Stimulated activated CD8-positive, alpha-beta memory T cell treated with anti-CD3 and anti-CD28 coated beads, Interleukin-7, amount 100 ng/mL, for 48 hours (primary cell): ENCODE data around the gene EBF4.
"Not testable (repeated sequence)": the region's sequence is repeated elsewhere in the genome, so short reads cannot be mapped to it uniquely, and the experiment has no call there.

Experiments used
- DNase-seq, 2 donors: peaks; one replicate each; pipeline ENCODE4 v3.0.0-alpha.2; 2020; ENCODE audit warnings: low read depth in 1 of 2; ENCODE audit errors: extremely low read depth in 1 of 2

EBF4 gene

DNA sequence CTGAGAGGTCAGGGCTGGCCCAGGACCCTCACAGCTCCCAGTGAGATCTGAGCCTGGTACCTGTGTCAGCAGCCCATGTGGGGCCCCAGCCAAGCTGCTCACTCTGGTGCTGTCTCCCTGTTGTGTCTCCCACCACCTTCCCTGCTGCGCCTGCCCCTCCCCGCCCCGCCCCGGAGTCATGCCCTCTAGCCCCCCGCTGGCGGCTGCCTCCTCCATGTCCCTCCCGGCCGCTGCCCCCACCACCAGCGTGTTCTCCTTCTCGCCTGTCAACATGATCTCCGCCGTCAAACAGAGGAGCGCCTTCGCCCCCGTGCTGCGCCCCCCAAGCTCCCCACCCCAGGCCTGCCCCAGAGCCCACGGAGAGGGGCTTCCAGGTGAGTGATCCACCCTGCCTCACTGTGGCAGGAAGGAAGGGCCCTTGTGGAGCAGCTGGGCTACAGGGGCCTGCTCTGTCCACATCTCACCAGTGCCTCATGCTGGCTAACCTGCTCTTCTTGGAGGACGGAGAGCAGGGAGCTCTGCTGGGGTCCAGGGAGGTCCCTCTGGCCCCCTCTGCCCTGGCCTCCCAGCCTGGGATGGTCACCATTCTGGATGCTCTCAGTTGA lies 63.0 kb downstream of the EBF4 start:
- no peak for DNase-seq

DNA sequence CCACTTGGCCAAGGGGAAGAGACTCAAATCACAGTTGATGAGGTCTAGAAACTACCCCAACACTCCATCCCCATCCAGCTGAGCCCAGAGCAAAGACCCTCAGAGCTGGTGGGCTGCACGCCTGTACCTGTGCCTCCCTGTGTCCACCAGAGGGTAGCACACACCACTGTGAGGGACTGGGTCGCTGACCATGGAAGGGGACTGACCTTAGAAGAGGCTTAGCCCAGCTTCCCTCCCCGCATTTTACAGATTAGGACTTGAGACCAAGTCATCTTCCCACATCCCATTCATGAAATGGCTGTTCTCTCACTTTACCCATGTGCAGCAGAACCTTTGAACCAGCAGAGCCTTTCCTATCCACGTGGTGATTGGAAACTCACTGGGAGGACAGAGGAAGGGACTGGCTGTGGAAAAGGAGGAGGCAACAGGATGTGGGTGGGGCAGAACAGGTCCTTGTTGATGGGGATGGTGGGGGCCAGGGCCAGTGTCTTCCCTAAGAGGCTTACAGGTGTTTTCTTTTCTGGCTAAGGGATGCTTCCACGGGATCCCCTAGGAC lies 63.6 kb downstream of the EBF4 start:
- DNase-seq, result no peak

DNA sequence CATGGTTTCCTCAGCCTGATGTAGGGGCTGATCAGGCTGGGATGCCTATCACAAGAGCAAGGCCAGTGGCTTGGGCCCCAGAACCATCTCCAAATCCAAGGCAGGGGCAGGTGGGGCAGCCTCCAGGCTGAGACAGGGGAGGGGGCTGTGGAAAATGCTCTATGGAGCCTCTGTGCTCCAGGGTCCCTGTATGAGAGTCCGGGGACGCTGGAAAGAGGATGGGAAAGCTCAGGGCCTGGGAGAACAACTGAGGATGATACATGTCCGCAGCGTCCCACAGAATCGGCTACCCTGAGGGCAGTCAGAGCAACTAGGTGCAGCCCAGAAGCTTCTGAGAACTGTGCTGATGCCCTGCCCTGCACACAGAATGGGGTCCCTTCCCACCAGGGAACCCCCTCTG lies 64.4 kb downstream of the EBF4 start:
- no peak for DNase-seq

DNA sequence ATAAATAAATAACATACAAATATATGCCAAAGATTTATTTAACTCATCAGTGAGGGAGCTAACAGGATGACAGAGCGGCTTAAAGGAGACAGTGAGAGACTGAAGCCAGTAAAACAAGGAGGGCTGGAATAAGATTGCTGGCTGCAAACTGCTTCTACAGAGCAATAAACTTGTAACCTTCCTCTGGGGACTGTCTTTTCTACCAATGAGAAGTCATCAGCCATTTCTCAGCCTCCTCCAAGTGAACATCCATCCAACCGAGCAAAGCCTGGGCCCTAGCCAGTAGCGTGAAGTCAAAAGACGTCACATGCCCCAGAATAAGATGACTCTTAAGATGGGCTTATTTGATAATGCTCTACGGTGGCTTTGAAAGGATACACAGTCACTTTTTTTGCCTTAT lies 65.4 kb downstream of the EBF4 start:
- DNase-seq, result no peak

DNA sequence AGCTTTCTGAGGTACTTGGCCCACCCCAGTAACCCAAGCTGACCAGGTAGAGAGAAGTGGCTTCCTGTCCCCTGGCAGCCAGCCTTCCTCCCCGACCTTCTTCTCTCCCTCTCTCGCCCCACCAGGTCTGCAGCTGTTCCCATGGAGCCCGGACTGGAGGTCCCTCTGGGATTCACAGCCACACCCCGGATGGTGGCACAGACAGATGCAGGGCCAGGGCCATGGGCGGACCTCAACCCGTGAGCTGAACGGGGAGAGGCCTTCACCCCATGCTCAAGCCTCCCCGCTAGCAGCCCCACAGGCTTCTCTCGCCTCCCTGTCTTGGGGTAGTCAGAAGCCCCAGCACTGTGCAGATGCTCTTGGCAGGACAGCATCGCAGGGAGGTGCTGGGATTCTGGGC lies 66.6 kb downstream of the EBF4 start:
- no peak for DNase-seq

DNA sequence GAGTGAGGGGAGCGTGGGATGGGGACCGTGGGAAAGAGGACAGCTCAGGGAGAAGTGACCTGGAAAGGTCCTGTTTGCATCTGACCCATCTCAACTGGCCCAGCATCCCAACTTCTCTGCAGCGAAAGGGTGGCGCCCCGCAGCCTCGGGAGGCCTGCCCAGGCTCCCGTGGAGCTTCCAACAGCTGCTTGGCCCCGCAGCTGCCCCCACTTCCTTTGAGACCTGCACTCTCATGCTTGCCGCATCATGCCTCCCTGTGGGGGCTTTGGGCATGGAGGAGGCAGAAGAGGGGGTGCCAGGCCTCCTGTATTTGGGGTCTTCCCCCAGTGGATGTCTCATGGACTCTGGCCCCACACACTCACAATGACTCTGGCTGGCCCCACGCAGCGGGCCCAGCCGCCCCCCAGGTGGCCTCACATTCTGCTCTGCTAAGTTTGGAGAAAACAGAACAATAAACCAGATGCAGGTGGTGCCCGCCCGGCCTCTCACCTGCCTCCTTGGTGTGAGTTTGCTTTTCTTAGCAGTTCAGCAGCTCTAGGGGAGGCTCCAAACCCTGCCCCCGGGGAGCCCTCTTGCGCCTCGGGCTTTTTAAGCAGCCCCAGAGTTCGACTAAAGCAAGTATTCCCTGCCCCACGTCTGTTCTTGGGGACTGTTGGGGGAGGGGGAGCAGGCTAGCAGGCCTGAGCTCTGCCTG lies 67.2 kb downstream of the EBF4 start:
- no peak for DNase-seq

DNA sequence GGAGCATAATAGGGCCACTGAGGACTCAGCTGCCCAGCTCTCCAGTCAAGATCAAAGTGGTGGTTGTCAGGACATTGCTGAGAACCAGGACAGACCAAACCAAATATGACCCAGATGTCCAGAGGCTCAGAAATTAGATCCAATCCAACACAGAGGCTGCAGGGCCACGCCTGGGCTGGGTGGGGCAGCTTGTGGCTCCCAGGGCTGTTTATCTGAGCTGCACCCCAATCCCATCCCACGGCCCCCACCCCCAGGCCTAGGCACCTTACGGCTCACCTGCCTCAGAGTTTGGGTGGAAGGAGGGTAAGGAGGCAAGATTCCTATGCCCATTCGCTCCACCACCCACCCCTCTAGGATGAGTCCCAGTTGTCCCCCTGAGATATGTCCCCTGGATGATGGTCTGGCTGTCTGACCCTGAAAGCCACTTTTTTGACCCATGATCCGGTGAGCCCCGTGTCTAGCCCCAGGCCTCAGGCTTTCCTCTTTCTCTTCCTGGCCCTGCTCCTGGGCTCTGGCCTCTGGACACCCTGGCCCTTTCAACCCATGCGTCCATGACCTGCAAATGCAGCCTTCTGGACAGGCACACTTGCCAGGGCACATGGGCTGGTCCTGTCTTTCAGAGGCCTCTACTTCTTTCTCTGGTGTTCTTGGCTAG lies 67.8 kb downstream of the EBF4 start:
- no peak for DNase-seq

DNA sequence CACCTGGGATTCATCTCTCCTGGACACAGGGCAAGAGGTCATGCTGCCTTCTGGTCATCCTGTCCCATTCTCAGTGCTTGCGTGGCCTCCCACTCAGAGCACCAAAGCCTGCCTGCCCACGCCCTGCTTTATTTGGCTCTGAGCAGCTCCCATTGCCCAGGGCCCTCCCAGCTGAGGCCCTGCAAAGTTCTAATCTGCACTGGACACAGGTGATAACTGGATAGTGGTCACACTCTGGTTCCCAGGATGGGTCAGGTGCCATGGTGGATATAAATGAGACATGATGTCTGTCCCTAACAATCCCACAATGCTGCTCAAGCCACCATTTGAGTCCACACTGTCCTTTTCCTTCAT lies 68.3 kb downstream of the EBF4 start:
- DNase-seq, result no peak

DNA sequence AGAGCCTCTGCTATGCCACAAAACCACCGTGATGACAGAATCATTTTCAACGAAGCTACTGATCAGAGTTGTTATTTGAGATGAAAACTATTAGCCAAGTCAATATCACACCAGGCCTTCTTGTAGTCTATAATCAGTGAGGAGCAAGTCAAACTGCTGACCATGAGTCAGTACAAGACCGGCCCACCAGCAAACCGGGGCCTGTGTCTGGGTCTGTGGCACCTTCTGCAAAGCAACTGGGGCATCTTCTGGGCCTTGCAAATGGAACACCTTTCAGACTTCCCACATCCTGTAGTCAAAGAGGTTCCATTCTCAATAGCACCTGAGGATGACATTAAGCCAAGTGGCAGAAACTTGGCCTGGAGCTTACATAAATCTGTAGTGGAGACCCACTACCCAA lies 69.3 kb downstream of the EBF4 start:
- DNase-seq, result no peak

DNA sequence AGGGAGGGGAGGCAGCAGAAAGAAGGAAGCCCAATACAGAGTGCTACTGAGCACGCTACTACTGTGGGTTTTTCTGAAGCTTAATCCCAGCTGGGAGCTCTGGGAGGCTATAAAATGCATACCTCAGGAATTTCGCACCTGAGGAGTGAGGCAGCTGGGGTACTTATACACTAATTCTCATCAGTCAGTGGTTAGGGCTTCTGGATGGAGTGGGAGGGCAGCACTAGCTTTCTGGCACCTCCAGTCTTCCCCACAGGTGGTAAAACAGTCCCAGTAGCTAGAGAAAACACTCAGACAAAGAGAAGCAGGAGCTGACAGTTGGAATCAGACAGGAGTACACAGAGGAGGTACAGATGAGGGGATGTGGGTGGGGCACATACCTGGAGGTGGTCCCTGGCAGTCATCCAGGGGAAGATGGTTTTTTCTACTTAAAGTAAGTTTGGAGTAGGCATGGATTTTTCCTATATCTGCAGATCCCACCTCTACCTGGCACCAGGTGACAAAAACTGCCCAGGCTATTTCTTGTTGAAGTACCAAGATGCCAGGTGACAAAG lies 70.1 kb downstream of the EBF4 start:
- no peak for DNase-seq

DNA sequence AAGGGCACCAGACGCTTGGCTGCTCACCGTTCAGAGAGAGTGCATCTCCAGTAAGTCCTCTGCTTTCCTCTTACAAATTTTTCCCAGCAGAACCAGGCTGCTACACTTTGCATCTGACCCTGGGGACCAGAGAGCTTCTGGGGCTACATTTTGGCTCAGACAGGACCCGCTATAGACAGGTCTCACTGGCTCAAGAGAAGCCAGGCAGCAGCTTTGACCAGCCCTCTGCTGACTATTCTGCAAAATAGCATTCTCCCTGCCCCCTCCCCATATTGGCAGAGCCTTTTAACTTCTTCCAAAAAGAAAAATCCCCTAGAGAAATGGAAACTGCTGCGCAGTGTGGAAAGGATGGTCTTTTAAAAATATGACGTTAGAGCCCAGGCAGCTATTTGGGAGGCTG lies 70.6 kb downstream of the EBF4 start:
- DNase-seq, result no peak

DNA sequence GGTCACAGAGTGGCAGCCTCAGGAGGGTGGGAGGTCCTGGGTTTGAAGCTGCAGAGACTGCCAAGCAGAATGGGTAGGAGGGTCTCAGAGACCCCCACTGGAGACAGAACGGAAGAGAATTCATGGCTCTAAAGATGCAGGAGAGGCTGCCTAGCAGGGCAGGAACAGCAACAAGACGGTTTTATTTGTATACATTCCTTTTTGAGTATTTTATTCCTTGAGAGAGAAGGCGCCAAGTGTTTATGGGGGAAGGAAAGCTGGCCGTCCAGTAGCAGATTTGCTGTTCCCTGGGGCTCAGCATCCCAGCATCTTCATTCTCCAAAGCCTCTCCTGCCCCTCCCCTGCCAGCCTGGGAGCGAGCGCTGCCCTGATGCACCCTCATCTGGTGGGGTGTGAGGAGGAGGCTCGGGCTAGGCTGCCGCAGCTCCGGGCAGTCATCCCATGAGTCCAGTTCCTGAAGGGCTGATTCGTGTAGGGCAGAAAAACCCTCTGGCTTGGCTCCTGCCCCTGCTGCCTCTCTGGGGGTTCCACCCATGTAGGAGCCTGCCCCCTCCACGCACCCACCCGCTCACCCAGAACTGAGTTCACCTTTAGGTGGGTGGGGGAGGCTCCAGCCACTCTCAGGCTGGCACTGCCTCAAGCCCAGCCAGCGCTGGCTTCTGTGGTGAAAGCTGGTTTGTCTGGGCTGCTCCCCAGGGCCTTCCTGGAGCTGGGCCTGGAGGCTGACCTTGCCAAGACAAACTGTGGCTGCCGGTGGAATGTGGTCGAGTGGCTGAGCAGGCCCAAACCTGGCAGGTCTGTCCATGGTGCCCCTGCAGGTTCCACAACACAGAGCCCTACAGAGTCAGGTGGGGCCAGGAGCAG lies 75.4 kb downstream of the EBF4 start:
- DNase-seq, result no peak

DNA sequence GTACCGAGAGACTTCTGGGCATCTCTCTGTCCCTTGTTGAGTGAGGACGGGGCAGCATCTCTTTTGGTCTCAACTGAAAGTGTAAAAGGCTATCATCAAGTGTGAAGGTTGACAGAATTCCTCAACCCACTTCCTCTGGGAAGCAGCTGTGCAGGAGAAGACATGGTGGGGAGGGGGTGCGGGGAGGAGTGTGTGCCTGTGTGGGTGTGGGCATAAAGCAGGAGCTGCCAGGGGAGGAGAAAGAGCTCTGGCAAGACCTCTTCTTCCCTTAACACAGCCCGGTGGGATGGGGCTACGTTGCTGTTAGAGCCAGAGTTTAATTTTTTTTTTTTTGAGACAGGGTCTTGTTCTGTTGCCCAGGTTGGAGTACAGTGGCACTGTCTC lies 76.0 kb downstream of the EBF4 start:
- DNase-seq, result no peak

DNA sequence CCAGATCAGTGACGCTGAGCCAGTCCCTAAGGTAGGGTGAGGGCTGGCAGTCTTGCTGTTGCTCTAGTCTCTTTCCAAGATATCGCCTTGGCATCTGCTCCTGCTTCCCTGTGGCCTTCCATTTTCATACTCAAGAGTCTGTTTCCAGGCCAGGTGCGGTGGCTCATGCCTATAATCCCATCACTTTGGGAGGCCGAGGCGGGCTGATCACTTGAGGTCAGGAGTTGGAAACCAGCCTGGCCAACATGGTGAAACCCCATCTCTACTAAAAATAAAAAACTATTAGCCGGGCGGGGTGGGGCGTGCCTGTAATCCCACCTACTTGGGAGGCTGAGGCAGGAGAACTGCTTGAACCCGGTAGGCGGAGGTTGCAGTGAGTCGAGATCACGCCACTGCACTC lies 77.5 kb downstream of the EBF4 start:
- not testable (repeated sequence) for DNase-seq

DNA sequence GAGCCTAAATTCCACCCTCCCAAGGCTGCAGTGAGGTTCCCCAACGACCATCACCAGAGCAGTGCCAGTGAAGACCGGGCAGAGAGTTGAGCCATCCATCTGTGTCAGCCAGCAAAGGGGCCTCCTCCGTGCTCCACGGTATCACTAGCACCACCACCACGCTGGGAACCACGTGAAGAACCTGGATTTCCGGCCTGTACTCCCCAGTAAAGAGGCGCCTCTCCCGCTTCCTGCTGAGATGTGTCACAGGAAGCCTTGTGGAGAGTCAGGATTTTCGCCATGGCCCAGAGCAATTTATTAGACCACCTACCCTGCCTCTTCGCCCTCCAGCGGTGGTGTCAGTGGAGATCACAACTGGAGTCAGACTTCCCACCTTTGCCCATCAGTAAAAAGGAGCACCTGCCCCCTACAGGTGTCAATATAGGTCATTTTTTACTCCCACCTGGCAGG lies 79.1 kb downstream of the EBF4 start:
- DNase-seq, result no peak

DNA sequence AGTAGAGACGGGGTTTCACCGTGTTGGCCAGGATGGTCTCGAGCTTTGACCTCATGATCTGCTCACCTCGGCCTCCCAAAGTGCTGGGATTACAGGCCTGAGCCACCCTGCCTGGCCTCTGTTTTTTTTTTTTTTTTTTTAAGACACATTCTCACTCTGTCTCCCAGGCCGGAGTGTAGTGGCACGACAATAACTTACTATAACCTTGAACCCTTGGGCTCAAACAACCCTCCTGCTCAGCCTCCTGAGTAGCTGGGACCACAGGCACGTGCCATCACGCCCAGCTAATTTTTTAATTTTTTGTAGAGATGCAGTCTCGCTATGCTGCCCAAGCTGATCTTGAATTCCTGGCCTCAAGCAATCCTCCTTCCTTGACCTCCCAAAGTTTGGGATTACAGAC lies 81.2 kb downstream of the EBF4 start:
- no peak for DNase-seq

DNA sequence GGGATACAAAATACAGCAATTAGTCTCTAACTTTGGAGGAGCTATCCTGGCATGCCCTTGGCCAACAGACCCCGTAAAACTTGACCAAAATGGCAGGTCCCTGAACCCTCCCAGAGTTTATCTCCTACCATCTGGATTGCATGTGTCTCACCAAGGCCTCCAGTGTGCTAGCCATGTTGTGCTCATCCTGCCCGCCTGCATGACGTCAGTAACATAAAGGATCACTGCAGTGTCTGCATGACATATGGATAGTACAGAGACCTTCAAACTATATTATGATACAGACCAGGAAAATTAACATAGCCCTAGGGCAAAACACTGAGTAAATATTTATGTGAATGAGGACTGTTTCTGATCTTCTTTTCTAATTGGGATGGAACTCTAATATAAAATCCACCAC lies 82.6 kb downstream of the EBF4 start:
- no peak for DNase-seq

DNA sequence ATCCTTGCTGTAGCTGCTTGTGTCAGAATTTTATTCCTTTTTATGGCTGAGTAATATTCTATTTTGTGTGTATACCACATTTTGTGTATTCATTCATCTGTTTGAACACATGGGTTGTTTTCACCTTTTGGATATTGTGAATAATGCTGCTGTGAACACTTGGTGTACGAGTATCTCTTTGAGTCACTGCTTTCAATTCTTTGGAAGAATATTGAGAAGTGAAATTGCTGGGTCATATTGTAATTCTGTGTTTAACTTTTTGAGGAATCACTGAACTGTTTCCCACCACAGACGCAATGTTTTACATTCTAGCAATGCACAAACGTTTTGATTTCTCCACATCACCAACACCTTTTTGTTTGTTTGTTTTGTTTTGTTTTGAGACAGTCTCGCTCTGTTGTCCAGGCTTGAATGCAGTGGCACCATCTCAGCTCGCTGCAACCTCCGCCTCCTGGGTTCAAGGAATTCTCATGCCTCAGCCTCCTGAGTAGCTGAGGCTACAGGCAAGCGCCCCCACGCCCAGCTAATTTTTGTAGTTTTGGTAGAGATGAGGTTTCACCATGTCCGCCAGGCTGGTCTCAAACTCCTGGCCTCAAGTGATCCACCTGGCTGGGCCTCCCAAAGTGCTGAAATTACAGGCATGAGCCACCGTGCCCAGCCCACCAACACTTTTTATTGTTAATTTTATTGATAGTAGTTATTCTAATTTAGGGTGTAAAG lies 86.2 kb downstream of the EBF4 start:
- no peak for DNase-seq

DNA sequence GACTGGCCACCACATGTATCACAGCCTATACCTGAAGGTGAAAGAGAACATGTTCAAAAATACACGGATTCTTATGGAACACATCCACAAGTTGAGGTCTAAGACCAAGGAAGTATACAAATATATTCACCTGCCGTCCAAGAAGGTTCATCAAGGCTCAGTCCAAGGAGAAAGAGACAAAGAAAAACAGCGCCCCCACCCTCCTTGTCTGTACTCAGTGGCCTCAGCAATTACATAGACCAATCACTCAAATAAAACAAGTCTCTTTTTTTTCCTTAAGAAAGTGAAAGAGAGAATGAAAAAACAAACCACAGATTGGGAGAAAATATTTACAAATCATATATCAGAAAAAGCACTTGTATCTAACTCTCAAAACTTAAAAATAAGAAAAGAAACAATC lies 88.4 kb downstream of the EBF4 start:
- no peak for DNase-seq

DNA sequence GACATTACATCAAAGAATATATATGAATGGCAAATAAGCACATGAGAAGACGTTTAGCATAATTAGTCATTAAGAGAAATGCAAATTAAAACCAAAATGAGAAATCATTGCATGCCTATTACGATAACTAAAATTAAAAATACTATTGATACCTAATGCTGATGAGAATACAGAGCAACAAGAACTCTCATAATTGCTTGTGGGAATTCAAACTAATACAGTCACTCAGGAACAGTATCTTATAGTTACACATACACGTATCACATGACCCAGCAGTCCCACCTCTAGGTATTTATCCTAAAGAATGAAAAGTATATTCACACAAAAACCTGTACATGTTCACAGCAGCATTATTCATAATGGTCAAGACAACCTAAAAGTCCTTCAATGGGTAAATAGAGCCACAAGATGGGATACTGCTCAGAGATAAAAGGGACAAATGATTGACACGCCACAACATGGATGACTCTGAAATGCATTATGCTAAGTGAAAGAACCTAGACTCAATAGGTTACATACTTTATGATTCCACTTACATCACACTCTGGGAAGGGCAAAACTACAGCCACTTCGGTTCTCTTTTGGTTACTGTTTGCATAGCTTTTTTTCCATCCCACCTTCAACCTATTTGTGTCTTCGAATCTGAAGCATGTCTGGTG lies 91.5 kb downstream of the EBF4 start:
- DNase-seq, result no peak
